GM19395 (cell line): ENCODE measurements around the gene HCRT.
"Not testable (repeated sequence)": the region's sequence is repeated elsewhere in the genome, so short reads cannot be mapped to it uniquely, and the experiment has no call there.

Source experiments
- ATAC-seq: cut with Tn5 transposase; IDR thresholded peaks from one replicate; pipeline ENCODE4 v1.9.1; 2021; ENCODE audit warnings: mild to moderate bottlenecking, moderate library complexity; ENCODE audit not compliant: unreplicated experiment

The HCRT gene

DNA sequence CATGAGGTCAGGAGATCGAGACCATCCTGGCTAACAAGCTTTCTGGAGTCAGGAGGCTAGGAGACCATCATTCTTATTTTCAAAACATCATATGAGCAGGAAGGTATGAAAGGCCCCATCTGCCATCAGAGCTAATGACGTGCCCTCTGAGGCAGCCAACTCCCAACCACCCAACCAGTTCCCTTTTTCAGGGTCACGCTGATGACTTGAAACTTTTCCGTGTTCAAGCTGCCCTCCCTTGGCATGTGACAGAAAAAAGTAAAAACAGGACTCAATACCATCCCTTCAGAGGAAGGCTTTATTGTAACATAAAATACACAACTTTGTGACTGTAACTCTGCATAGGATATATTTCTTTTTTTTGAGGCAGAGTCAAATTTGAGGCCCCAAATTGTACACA is 13.6 kb upstream of the HCRT start:
- no peak for ATAC-seq

DNA sequence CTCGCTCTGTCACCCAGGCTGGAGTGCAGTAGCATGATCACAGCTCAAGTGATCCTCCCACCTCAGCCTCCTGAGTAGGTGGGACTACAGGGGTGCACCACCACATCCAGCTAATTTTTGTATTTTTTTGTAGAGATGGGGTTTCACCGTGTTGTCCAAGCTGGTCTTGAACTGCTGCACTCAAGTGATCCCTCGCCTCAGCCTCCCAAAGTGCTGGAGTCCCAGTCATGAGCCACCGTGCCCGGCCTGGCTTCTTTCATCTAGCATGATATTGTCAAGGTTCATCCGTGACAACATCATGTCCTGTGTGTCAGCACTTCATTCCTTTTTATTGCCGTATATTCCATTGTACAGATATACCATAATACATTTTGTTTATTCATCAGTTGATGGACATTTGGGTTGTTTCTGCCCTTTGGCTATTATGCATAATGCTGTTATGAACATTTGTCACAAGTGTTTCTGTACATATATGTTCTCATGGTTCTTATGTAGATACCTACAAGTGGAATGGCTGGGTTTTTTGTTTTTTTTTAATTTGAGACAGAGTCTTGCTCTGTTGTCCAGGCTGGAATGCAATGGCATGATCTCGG is 12.4 kb upstream of the HCRT start:
- ATAC-seq = no peak

DNA sequence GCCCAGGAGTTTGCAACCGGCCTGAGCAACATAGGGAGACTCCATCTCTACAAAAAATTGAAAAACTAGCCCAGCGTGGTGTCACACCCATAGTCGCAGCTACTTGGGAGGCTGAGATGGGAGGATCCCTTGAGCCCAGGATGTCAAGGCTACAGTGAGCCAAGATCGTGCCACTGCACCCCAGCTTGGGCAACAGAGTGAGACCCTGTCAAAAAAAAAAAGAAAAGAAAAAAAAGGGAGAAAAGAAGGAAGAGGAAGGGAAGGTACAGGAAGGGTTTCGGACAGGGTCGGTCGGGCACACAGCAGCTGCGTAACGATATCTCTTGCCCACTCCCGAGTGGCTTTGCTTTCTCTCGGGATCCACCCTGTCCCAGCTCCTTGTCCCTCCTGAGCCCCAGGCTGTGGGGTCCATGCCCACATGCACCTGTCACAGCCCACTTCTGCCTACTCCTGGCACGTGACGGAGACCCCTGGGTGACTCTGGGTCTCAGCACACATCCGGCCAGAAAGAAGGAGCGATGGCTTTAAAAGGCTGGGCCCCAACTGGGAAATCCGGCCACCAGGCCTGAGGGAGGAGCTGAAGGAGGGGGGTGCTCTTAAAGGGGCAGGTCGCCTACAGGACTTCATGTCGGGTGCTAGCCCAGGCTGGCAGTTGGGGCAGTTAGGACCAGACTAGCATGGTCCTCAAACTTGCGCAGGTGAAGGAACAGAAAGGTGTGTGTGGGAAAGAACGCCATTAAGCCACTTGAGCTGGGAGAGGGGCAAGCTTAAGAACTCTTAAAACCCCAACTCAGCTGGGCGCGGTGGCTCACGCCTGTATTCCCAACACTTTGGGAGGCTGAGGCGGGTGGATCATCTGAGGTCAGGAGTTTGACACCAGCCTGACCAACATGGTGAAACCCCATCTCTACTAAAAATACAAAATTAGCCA is 9.0 kb upstream of the HCRT start, which contains the start of gene GHDC:
Gene GHDC, minus strand, starts transcription at position 526 of the 931 bp plus-strand sequence. CDS start 913 bp downstream, outside the sequence.
- peak; percentile 79 for ATAC-seq

DNA sequence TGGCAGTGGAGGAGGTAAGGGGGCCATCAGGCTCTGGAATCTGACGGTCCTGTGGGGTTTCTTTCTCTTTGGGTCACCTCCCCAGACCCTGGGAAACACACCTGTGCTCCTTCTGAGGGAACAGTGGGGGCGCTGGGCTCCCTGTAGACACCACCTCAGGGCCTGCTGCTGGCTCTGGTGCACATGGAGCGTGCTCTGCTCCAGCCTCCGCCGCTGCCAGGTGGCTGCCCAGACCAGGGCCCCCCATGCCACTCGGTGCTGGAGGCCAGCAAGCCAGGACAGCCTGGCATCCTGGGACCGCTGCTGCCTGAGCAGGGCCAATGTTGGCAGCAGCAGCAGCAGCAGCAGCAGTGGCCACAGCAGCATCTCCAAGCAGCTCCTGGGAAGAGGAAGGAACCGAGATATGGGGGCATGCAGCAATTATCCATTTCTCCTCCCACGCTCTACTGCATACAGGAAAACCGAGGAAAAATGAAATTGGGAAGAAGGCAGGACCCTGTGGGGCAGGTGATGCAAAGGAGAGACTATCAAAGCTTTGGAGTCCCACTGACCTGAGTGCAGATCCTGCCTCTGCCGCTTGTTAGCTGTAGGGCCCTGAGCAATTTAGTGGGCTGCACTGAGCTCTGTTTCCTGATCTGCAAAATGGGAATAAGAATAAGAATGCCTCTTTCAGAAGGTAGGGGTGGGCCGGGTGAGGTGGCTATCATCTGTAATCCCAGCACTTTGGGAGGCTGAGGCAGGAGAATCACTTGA is 8.1 kb upstream of the HCRT start:
- ATAC-seq = no peak

DNA sequence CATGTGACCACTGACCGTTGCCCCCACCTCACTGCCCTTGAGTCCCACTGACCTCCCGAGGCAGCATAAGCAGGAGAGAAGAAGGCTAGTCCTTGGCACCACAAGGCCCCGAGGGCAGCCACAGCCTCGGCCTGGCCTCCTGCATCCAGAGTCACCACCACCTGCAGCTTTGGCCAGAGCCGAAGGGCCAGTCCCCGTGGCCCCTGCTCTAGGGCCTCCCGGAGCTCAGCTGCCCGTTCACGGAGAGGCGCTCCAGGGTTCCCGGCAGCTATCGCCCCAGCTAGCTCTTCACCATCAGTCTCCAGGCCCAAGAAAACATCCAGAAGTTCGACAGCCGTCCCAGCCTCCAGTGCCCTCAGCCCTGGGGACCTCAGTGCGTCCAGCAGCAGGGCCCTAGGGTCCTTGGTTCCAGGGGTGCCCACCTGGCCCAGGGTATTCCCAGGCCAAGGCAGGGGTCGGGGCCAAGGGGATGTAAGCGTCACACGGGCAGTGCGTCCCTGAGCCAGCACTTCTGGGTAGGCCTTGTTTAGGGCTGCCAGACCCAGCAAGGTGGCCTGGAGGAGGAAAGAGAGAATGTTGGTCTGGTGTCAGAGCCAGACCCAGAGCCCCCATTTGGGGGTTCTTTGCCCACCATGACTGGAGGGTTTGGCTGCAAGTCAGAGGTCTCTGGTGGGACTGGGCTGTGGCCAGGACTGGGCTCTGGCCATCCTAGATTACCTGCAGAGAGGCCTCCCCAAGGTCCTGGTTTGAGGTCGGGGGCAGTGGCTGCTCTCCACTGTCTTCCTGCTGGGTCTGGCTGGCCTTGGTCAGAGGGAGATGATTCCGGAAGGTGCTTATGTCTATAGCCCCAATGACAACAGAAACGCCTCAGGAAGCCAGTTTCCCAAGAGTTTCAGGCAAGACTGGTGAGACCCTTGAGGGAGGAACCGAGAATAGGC is 7.2 kb upstream of the HCRT start:
- no peak for ATAC-seq

DNA sequence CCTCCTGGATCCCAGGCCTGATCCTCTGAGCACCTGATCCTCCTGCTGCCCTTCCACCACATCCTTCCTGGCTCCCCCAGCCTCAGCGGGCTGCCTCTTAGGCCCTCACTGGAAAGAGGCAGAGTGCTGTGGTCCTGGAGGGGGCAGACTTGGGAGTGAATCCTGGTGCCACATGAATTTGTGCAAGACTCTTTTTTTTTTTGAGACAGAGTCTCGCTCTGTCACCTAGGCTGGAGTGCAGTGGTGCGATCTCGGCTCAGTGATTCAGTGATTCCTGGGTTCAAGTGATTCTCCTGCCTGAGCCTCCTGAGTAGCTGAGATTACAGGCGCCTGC is 6.0 kb upstream of the HCRT start:
- no peak for ATAC-seq

DNA sequence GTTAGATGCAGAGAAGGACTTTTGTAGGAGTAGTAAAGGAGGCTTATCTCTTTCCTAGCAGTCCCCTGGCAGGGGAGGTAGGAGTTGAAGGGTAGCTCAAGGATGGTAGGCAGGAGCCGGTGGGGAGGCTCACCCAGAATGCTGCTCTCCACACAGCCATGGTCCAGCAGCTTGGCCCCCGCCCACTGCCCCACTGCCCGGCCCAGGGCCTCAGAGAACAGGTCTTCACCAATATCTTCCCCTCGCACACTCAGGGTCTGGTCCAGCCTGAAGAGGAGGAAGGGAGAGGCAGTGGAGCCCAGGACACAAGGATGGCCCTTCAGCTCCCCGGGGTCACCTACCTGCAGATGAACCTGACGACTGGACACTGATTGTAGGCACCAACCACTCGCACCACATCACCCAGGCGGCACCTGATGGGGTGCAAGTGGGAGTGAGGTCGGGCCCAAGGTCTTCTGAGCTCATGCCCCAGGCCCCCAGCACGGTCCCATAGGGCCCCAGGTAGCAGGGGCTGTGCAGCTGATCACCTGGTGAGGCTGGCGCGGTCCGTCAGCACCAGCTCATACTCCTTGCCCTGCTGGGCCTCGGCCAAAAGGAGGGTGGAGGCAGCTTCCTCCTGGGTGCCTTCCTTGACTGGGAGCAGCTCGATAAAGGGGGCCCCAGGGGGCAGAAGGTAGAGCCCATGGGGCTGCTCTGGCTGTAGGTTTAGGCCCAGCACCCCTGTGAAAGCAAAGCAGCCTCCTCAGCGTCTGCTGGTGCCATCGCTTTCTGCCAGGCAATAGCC is 5.4 kb upstream of the HCRT start:
- no peak for ATAC-seq

DNA sequence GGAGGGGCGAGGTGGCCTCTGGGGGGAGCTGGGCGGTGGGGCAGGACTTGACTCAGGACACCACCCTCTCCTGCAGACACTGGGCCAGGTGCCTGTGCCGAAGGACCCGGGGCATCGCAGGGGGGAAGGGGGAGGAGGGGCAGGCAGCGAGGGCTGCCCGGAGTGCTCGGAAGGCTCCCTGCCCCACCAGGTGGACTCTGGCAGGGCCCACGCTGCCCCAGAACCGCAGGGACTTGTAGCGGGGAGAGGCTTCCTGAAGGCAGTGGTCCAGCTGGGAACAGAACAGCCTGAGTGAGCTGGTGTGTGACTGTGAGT is 4.4 kb upstream of the HCRT start:
- ATAC-seq = no peak

DNA sequence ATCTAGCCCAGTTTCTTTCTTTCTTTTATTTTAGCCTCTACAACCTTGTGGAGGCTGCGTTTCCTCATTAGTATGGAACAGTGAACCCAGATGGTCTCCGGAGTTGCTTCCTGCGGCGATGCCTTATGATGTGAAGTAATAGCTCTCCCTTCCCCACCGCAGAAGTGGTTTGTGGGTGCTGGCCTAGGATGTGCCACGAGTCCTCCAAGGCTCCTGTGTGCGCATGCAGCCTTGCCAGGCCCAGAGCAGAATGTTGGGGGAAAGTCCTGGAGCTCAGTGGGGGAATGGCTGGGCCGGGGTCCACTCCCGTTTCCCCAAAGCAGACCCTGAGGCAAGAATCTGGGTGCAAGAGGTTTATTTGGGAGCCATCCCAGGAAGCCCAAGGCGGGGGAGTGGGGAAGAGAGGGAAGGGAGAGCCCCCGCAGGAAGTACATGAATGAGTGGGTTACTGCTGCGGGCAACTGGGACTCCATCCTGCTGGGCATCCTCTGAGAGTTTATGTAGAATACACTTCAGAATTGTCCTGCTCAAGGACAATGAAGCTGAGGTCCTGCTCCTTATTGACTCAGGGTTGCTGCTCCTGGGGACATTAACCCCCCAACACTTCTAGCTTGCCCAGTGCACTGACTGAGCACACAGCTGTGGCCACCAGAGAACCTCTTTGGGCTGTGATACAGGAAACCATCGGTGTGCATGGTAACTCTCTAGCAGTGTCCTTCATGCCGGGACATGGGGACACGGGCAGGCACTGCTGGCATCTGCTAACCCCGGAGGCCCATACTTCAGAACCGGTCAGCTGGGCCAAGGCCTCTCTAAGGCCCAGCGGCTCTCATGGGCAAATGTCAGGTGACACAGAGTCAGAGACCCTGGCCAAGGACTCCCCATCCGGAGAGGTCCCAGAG is 3.7 kb upstream of the HCRT start:
- ATAC-seq = no peak

DNA sequence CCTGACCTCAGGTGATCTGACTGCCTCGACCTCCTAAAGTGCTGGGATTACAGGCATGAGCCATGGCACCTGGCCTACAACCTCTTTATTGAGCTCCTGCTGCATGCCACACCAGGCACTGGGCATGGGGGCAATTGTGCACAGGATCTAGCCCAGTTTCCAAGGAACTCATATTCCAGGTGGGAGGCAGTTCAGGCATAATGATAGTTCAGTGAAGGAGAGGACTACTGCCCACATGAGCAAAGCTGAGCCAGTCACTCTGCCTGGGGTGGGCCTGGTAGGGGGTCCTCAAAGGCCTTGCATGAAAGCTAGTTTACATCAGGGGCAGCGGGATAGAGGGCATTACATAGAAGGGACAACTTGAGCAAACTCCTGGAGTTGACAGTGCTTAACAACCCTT is 2.6 kb upstream of the HCRT start:
- no peak for ATAC-seq

DNA sequence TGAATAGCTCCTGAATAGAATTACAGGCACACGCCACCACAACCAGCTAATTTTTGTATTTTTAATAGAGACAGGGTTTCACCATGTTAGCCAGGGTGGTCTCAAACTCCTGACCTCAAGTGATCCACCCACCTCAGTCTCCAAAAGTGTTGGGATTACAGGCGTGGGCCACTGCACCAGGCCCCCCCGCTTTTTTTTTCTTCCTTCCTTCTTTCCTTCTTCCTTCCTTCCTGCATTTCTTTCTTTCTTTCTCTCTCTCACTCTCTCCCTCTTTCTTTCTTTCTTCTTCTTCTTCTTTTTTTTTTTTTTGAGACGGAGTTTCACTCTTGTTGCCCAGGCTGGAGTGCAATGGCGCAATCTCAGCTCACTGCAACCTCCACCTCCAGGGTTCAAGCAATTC is 939 bp upstream of the HCRT start:
- not testable (repeated sequence) for ATAC-seq

DNA sequence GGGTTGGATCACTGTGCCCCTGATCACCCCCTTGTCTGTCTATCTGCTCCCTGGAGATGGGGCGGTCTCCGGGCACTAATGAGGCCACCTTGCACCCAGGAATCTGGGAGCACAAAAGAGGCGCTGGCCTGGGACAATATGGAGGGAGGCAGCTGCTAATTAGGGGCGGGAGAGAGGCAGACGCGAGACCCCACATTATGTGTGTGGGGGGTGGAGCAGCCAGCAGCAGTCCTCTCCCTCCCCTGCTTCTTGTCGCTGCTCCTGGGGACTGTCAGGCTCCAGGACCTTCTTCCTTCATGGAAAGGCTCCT is 324 bp upstream of the HCRT start:
- no peak for ATAC-seq

DNA sequence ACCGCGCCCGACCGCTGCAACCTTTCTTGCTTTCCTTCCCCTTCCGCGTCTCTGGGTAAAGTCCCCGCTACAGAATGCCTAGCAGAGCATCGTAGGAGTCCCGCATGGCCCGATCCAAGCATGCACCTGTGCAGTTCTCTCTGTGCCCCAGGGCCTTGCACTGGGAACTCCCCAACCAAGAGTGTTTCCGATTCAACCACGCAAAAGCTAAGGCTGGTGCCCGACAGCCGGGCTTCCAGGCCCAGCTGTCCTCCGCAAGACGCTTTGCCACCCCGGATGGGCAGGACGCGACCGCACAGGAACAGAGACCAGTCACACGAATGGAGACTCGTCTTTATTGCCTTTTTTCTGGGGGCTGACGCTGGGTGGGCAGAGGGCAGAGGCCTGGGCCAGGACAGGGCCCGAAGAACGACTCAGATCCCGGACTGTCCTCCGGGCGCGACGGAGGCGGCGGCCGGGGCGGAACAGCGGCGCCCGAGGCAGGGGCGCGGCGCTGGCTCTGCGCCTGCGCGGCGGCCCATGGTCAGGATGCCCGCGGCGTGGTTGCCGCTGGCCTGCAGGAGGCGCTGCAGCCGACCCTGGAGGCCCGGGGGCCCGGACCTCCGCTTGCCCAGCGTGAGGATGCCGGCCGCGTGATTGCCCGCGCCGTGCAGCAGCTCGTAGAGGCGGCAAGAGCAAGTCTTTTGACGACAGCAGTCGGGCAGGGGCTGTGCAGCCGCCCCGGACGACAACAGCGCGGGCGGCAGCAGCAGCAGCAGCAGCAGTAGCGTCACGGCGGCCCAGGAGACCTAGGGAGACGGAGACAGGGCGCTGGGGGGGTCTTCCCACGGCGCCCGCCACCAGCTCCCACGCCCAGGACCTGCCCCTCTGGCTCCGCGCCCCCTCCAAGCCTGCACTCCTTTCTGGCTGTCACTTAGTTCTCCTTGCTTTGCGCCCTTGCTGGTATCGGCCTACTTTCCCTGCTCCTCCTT is 1.2 kb downstream of the HCRT start:
- no peak for ATAC-seq

DNA sequence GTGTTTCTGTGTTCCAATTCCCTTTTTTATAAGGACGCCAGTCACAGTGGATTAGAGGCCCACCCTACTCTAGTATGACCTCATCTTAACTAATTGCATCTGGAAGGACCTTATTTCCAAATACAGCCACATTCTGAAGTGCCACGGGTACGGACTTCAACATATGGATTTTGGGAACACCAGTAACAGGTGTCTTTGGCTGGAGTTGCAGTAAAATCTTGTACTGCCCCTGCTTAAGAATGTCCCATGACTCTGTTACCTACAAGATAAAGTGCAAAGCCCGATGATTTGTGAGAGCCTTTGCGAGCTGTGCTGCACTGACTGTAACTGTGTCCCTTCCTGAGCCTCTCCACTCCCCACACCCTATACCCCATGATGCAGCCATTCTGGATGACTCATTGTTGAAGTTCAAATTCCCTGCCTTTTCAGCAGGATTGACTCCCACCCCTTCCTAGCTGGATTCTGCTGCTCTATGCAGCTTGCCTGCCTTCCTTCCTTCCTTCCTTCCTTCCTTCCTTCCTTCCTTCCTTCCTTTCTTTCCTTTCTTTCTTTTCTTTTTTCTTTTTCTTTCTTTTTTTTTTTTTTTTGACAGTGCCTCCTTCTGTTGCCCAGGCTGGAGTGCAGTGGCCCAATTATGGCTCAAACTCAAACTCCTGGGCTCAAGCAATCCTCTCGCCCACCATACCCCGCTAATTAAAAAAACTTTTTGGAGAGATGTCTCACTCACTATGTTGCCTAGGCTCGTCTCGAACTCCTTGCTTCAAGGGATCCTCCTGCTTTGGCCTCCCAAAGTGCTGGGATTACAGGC is 2.1 kb downstream of the HCRT start:
- no peak for ATAC-seq

DNA sequence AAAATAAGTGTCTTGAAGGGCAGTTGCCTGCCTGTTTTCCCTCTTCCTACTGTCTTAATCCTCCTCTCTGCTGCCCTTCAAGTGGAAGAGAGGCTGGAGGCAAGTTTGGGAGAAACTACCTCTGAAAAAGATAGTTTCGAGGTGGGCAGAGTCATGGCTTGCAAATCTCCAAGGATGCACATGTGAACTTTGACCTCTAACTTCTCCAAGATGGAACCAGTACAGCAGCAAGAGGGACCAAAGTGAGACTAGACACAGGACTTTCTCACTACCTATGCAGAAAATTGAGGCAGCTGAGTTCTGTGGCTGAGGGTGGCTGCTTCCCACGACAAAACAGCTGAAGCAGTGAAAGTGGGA is 3.4 kb downstream of the HCRT start:
- ATAC-seq = no peak

DNA sequence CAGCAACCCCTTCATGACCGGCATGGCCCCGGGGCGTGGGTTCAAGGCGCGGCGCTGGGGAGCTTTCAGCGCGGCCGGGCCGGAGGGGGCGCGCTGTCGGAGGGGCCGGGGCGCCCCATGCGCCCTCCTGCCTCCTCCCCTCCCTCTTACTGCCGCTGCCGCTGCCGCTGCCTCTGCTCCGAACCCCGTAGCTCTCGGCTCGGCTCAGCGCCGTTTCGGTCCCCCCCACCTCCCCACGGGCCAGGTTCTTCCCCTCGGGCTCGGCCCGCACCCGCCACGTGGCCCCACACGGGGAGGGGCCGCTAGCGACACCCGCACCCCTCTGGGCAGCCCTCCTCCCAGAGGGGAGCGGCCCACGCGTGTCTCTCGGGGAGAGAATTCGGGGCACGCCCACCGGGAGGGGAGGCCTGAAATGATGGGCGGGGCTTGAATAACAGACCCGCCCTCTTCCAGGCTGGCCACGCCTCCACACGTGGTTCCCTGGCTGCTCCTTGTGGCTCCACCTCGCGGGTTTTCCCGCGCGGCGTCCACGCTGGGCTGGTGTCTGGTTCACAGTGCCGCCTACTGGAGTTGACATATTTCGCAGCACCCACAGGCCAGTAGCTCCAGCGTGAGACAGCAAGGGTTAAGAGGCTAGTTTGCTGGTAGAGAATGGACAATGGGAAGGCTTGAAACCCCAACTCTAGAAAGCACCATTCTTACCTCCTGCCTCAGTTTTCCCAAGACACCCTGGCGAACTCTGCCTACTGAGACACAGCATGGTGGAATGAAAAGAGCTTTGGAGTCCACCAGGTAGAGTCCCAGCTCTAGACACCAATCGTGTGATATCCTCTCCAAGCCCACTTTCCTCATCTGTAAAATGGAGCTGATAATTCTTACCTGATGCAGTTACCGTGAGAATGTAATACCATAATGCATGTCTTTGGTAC is 4.1 kb downstream of the HCRT start, which contains the start of gene KCNH4:
Gene KCNH4, minus strand, starts transcription at position 221 of the 929 bp plus-strand sequence. Its CDS starts 197 bp downstream, at position 24.
- ATAC-seq = peak; percentile 54
